Mucosa of rectum (tissue), 2 donors: ENCODE results near the gene DNTTIP2.
"Not testable (repeated sequence)": the region's sequence is repeated elsewhere in the genome, so short reads cannot be mapped to it uniquely, and the experiment has no call there.

Experiments
- H3K27ac ChIP-seq, 2 donors: one replicate each; pipeline ENCODE4 v1.7.0; 2013; ENCODE audit warnings: inconsistent platforms in 2 of 2, low read depth in 2 of 2, low read length in 2 of 2
- H3K27me3 ChIP-seq, 2 donors: one replicate each; pipeline ENCODE4 v1.7.0; 2013; ENCODE audit warnings: low read length in 2 of 2; ENCODE audit not compliant: control insufficient read depth in 2 of 2, insufficient read depth in 2 of 2
- H3K36me3 ChIP-seq, 2 donors: one replicate each; pipeline ENCODE4 v1.7.0; 2013; ENCODE audit warnings: low read length in 2 of 2; ENCODE audit not compliant: control insufficient read depth in 2 of 2, insufficient read depth in 2 of 2
- H3K4me1 ChIP-seq, 2 donors: one replicate each; pipeline ENCODE4 v1.7.0; 2013; ENCODE audit warnings: low read length in 2 of 2, mild to moderate bottlenecking in 1 of 2; ENCODE audit not compliant: control insufficient read depth in 2 of 2, insufficient read depth in 2 of 2
- H3K4me3 ChIP-seq, 2 donors: one replicate each; pipeline ENCODE4 v1.7.0; 2013; ENCODE audit warnings: low read length in 2 of 2
- H3K9ac ChIP-seq, 2 donors: one replicate each; pipeline ENCODE4 v1.7.0; 2013; ENCODE audit warnings: low read length in 2 of 2, low read depth in 1 of 2, mild to moderate bottlenecking in 1 of 2
- H3K9me3 ChIP-seq, 2 donors: one replicate each; pipeline ENCODE4 v1.7.0; 2013; ENCODE audit warnings: low read length in 2 of 2; ENCODE audit not compliant: control insufficient read depth in 2 of 2
- donor health status: healthy.
- donor health status: Normal muscosa, but diverticular disease.

The DNTTIP2 gene

GRCh38 chr1:93878889-93879586 is at the start of gene DNTTIP2:
TSS of gene DNTTIP2 (minus strand) at chr1:93879206. CDS start at chr1:93879148, 58 bp downstream.
- H3K36me3 ChIP-seq, result peaks cover 23 to 29% of the 10 kb centered on the region in 2 donors
- H3K4me1 ChIP-seq, result peaks cover 10 to 11% of the 10 kb centered on the region in 2 donors
- no peaks in the 10 kb centered on the region for H3K9me3 ChIP-seq
- H3K27me3 ChIP-seq, result no peaks in the 10 kb centered on the region
- H3K9ac ChIP-seq, result peak within 1 kb of the TSS; percentile 89 to 95
- H3K4me3 ChIP-seq, result peak within 1 kb of the TSS; percentile 94 to 99
- peak within 1 kb of the TSS; percentile 86 to 89 for H3K27ac ChIP-seq

GRCh38 chr1:93925206-93925605 is 46.2 kb upstream of the DNTTIP2 start:
- Histone ChIP-seq H3K27me3 (no peaks in the 10 kb centered on the region), H3K27ac (no peak overlapping the region), H3K36me3 (no peaks in the 10 kb centered on the region), H3K9ac (no peak overlapping the region), H3K4me3 (no peak overlapping the region), H3K4me1 (no peaks in the 10 kb centered on the region), H3K9me3 (no peaks in the 10 kb centered on the region)

- no peaks in the 10 kb centered on the region for H3K9me3 ChIP-seq
- no peak overlapping the region for H3K9ac ChIP-seq
- H3K4me3 ChIP-seq, result no peak overlapping the region
- no peaks in the 10 kb centered on the region for H3K27me3 ChIP-seq
- H3K36me3 ChIP-seq, result no peaks in the 10 kb centered on the region
- no peak overlapping the region for H3K27ac ChIP-seq
- H3K4me1 ChIP-seq, result no peaks in the 10 kb centered on the region
These were observed 40.8 kb upstream of the DNTTIP2 start for GRCh38 chr1:93919780-93920179.

- Histone ChIP-seq H3K4me3 (no peak overlapping the region), H3K27me3 (no peaks in the 10 kb centered on the region), H3K27ac (no peak overlapping the region), H3K9ac (no peak overlapping the region), H3K9me3 (no peaks in the 10 kb centered on the region), H3K36me3 (no peaks in the 10 kb centered on the region), H3K4me1 (no peaks in the 10 kb centered on the region)
These were observed 38.3 kb upstream of the DNTTIP2 start for GRCh38 chr1:93917302-93917701.

GRCh38 chr1:93910880-93911279 is 31.9 kb upstream of the DNTTIP2 start:
- H3K36me3 ChIP-seq, H3K27me3 ChIP-seq, H3K27ac ChIP-seq, H3K4me1 ChIP-seq, H3K4me3 ChIP-seq, H3K9me3 ChIP-seq, H3K9ac ChIP-seq: not testable (repeated sequence)

- H3K9me3 ChIP-seq, result no peaks in the 10 kb centered on the region
- H3K4me1 ChIP-seq, result peaks cover 6 to 9% of the 10 kb centered on the region in 2 donors
- peak overlapping the region in 1 of 2 donors; percentile 74 for H3K27ac ChIP-seq
- H3K27me3 ChIP-seq, result no peaks in the 10 kb centered on the region
- no peaks in the 10 kb centered on the region for H3K36me3 ChIP-seq
- no peak overlapping the region for H3K9ac ChIP-seq
- H3K4me3 ChIP-seq, result no peak overlapping the region
These were observed 31.3 kb upstream of the DNTTIP2 start for GRCh38 chr1:93910305-93910704.

GRCh38 chr1:93909146-93910050 is 30.4 kb upstream of the DNTTIP2 start, which contains the start of gene GCLM:
TSS of gene GCLM (minus strand) at chr1:93909430. CDS start at chr1:93909163, 267 bp downstream.
- H3K9ac ChIP-seq, result peak within 1 kb of the TSS; percentile 71
- H3K4me3 ChIP-seq, result peak within 1 kb of the TSS; percentile 66 to 85
- H3K9me3 ChIP-seq, result no peaks in the 10 kb centered on the region
- no peaks in the 10 kb centered on the region for H3K27me3 ChIP-seq
- H3K4me1 ChIP-seq, result peaks cover 9% of the 10 kb centered on the region in 2 donors
- peak within 1 kb of the TSS; percentile 74 to 80 for H3K27ac ChIP-seq
- no peaks in the 10 kb centered on the region for H3K36me3 ChIP-seq

- peak overlapping the region; percentile 66 to 85 for H3K4me3 ChIP-seq
- H3K36me3 ChIP-seq, result no peaks in the 10 kb centered on the region
- H3K27me3 ChIP-seq, result no peaks in the 10 kb centered on the region
- no peaks in the 10 kb centered on the region for H3K9me3 ChIP-seq
- peak overlapping the region; percentile 71 for H3K9ac ChIP-seq
- peaks cover 13 to 14% of the 10 kb centered on the region in 2 donors for H3K4me1 ChIP-seq
- peak overlapping the region; percentile 74 to 80 for H3K27ac ChIP-seq
These were observed 29.6 kb upstream of the DNTTIP2 start for GRCh38 chr1:93908394-93909145.

- Histone ChIP-seq H3K4me3 (peak overlapping the region in 1 of 2 donors; percentile 85), H3K27me3 (no peaks in the 10 kb centered on the region), H3K9ac (no peak overlapping the region), H3K9me3 (no peaks in the 10 kb centered on the region), H3K27ac (no peak overlapping the region), H3K36me3 (no peaks in the 10 kb centered on the region), H3K4me1 (peaks cover 13 to 15% of the 10 kb centered on the region in 2 donors)
These were observed 28.7 kb upstream of the DNTTIP2 start for GRCh38 chr1:93907718-93908117.
